Chondrocyte (in vitro differentiated cells): ENCODE data around the gene SLC8A1. TPM values are rescaled to one million over a fixed set of nuclear protein-coding genes. Genes with fewer than 3 reads are reported as not detected.

Experiments used
- DNase-seq: peaks from one replicate; pipeline ENCODE4 v3.0.0; 2021; ENCODE audit warnings: mixed read lengths, low spot score
- H3K27ac Mint-ChIP-seq: one replicate; pipeline ENCODE4 v1.8.0; 2021; ENCODE audit warnings: mild to moderate bottlenecking, moderate library complexity, mixed read lengths; ENCODE audit not compliant: unreplicated experiment
- H3K27me3 Mint-ChIP-seq: 2 replicates; pipeline ENCODE4 v1.8.0; 2021; ENCODE audit warnings: low read depth, mixed read lengths
- H3K36me3 Mint-ChIP-seq: 2 replicates; pipeline ENCODE4 v1.8.0; 2021; ENCODE audit warnings: low read depth, mixed read lengths
- H3K4me1 Mint-ChIP-seq: 2 replicates; pipeline ENCODE4 v1.8.0; 2021; ENCODE audit warnings: low read depth, mild to moderate bottlenecking, mixed read lengths
- H3K4me3 Mint-ChIP-seq: one replicate; pipeline ENCODE4 v1.8.0; 2021; ENCODE audit warnings: mild to moderate bottlenecking, moderate library complexity, mixed read lengths; ENCODE audit not compliant: unreplicated experiment
- H3K9me3 Mint-ChIP-seq: 2 replicates; pipeline ENCODE4 v1.8.0; 2021; ENCODE audit warnings: low read depth, mixed read lengths
- CTCF ChIP-seq: fragments of 200-600 bp; sonication (generic); IDR thresholded peaks from 2 replicates; pipeline ENCODE4 v1.5.0; 2021; ENCODE audit warnings: antibody characterized with exemption, mild to moderate bottlenecking, moderate library complexity
- total RNA-seq: library from RNA; stranded (reverse); gene quantifications from 3 replicates; pipeline ENCODE4 v1.2.1, GENCODE V29; 2021

SLC8A1 gene
- total RNA-seq, 1 donor from 2014 or later: 53.7 TPM

- no peak for DNase-seq
- Mint-ChIP-seq H3K4me3 (no peak overlapping the region), H3K27me3 (no peaks in the 10 kb centered on the region), H3K36me3 (no peaks in the 10 kb centered on the region), H3K9me3 (no peaks in the 10 kb centered on the region), H3K4me1 (peaks cover 70% of the 10 kb centered on the region), H3K27ac (peak overlapping the region; percentile 95)
- TF ChIP-seq CTCF: no peak
These were observed 172.4 kb downstream of the SLC8A1 start for GRCh38 chr2:40279482-40279881.

- no peak for TF ChIP-seq CTCF
- no peaks in the 10 kb centered on the region for H3K27me3 Mint-ChIP-seq
- peaks cover 70% of the 10 kb centered on the region for H3K4me1 Mint-ChIP-seq
- no peaks in the 10 kb centered on the region for H3K9me3 Mint-ChIP-seq
- H3K36me3 Mint-ChIP-seq: no peaks in the 10 kb centered on the region
- no peak for DNase-seq
- H3K27ac Mint-ChIP-seq: peak overlapping the region; percentile 95
- H3K4me3 Mint-ChIP-seq: peak overlapping the region; percentile 47
These were observed 172.9 kb downstream of the SLC8A1 start for GRCh38 chr2:40279001-40279400.

- TF ChIP-seq CTCF: no peak
- H3K9me3 Mint-ChIP-seq: no peaks in the 10 kb centered on the region
- H3K27me3 Mint-ChIP-seq: no peaks in the 10 kb centered on the region
- DNase-seq: no peak
- H3K4me3 Mint-ChIP-seq: no peak overlapping the region
- H3K4me1 Mint-ChIP-seq: peaks cover 50% of the 10 kb centered on the region
- H3K36me3 Mint-ChIP-seq: no peaks in the 10 kb centered on the region
- H3K27ac Mint-ChIP-seq: no peak overlapping the region
These were observed 175.8 kb downstream of the SLC8A1 start for GRCh38 chr2:40276076-40276475.

- H3K9me3 Mint-ChIP-seq: no peaks in the 10 kb centered on the region
- no peak for DNase-seq
- no peak overlapping the region for H3K4me3 Mint-ChIP-seq
- peaks cover 35% of the 10 kb centered on the region for H3K4me1 Mint-ChIP-seq
- no peaks in the 10 kb centered on the region for H3K27me3 Mint-ChIP-seq
- H3K36me3 Mint-ChIP-seq: no peaks in the 10 kb centered on the region
- H3K27ac Mint-ChIP-seq: no peak overlapping the region
- no peak for TF ChIP-seq CTCF
These were observed 177.6 kb downstream of the SLC8A1 start for GRCh38 chr2:40274270-40274669.

- DNase-seq: no peak
- no peak for TF ChIP-seq CTCF
- Mint-ChIP-seq H3K4me1 (peaks cover 30% of the 10 kb centered on the region), H3K36me3 (no peaks in the 10 kb centered on the region), H3K4me3 (no peak overlapping the region), H3K9me3 (no peaks in the 10 kb centered on the region), H3K27ac (no peak overlapping the region), H3K27me3 (no peaks in the 10 kb centered on the region)
These were observed 178.1 kb downstream of the SLC8A1 start for GRCh38 chr2:40273734-40274182.
